Stimulated activated naive CD8-positive, alpha-beta T cell treated with anti-CD3 and anti-CD28 coated beads, Interleukin-15, amount 100 ng/mL, for 72 hours (primary cell): Measurements from ENCODE around the gene TUG1.
A peak's percentile ranks its signal among the peaks of the same experiment; 100 is the strongest.

Experiments
- ATAC-seq: fragments of 150-1000 bp; cut with Tn5 transposase; 2 replicates; pipeline ENCODE4 v1.10.0; 2021; ENCODE audit warnings: mild to moderate bottlenecking, moderate library complexity
- DNase-seq, 2 donors: peaks; one replicate each; pipeline ENCODE4 v3.0.0; 2021 to 2022
- H3K27ac Mint-ChIP-seq, 2 donors: one replicate each; pipeline ENCODE4 v1.8.0; 2022; ENCODE audit warnings: mild to moderate bottlenecking in 2 of 2, mixed read lengths in 2 of 2, moderate library complexity in 2 of 2
- H3K27me3 Mint-ChIP-seq: one replicate; pipeline ENCODE4 v1.8.0; 2022; ENCODE audit warnings: mixed read lengths
- H3K4me1 Mint-ChIP-seq: one replicate; pipeline ENCODE4 v1.8.0; 2022; ENCODE audit warnings: mild to moderate bottlenecking, mixed read lengths
- H3K4me3 Mint-ChIP-seq, 2 donors: one replicate each; pipeline ENCODE4 v1.8.0; 2022; ENCODE audit warnings: mild to moderate bottlenecking in 2 of 2, mixed read lengths in 2 of 2, moderate library complexity in 1 of 2
- H3K9me3 Mint-ChIP-seq, 2 donors: one replicate each; pipeline ENCODE4 v1.8.0; 2022; ENCODE audit warnings: mixed read lengths in 2 of 2

Gene TUG1

DNA sequence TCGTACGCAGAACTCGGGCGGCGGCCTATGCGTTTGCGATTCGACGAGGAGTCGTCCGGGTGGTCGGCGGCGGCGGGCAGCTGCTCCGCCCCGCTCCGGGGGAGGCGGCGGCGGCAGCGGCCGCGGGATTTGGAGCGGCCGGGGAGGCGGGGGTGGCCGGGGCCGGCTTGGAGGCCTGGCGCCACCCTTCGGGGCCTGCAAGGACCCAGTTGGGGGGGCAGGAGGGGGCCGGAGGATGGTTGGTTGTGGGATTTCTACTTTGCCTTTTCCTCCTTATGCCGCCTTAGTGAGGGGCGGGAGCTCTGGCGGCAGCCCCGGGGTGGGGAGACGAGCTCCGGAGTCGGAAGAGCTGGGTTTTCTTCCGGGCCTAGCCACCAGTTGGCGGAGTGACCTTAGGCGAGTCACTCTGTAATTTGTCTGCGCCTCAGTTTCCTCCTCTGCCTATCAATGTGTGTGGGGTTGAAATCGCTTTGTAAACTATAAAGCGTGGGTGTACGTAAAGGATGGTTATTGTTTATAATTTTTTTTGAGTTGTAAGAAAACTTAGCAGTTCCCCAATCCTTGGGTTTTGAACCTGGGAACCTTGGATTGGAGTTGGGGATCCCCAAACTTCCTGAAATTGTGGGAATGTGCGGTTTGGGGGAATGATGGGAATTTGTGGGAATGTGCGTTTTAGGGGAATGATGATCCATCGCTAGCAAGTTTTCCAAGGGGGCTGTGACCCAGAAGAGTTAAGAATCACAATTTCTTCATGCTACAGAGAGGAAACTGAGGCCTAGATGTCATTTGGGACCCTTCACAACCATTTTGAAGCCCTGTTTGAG is 679 bp downstream of the TUG1 start:
- Mint-ChIP-seq H3K27me3 (no peaks in the 10 kb centered on the region), H3K27ac (peak overlapping the region; percentile 93 to 98), H3K9me3 (peaks cover 30 to 35% of the 10 kb centered on the region in 2 donors), H3K4me1 (peaks cover 34% of the 10 kb centered on the region), H3K4me3 (peak overlapping the region; percentile 93 to 98)
- ATAC-seq (peak; percentile 21), DNase-seq (peak in 1 of 2 donors; percentile 59)

DNA sequence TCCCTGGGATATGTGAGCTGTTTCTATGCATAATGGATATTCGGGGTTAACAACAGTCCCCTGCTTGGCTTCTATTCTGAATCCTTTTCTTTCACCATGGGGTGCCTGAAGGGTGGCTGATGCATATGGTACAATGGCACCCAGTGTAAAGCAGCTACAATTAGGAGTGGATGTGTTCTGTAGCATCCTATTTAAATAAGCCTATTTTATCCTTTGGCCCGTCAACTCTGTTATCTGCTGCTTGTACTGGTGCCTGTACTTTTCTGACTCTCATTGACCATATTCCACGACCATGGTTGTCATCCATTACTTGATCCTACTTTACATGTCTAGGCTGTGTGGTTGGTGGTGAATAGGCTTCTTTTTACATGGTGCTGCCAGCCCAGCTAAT is 1.3 kb downstream of the TUG1 start:
- Mint-ChIP-seq H3K27ac (peak overlapping the region; percentile 93 to 98), H3K4me1 (peaks cover 34% of the 10 kb centered on the region), H3K9me3 (peaks cover 30 to 33% of the 10 kb centered on the region in 2 donors), H3K4me3 (peak overlapping the region; percentile 93 to 98), H3K27me3 (no peaks in the 10 kb centered on the region)
- DNase-seq (no peak), ATAC-seq (no peak)

DNA sequence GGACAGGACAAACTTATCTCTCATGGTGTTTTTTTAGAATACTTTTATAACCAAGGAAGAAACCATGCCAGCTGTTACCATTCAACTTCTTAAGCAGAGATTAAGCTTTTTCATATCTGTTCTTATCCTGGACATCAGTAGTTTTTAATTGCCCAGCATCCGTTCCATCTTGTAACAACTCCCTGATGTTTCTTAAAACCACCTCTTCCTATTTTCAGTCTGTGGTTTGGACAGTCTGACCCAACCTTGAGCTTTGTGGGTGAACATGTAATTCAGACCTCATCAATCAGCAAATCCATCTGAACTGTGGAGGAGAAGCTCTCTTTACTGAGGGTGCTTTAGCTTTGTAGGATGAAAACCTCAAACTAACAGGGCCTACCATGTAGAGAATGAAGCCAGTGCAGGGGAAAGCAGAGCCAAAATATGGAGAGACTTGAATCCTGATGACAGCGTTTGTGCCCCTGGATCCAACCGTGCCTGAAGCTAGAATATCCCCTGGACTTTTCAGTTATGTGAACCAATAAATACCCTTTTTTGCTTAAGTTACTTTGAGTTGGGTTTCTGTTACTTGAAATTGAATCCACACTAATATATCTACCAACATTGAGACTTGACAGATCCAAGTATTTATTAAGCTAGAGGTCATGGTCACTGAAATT is 9.4 kb downstream of the TUG1 start:
- Mint-ChIP-seq H3K27ac (no peak overlapping the region), H3K9me3 (peaks cover 45 to 76% of the 10 kb centered on the region in 2 donors), H3K27me3 (no peaks in the 10 kb centered on the region), H3K4me3 (no peak overlapping the region), H3K4me1 (no peaks in the 10 kb centered on the region)
- DNase-seq (no peak), ATAC-seq (no peak)

DNA sequence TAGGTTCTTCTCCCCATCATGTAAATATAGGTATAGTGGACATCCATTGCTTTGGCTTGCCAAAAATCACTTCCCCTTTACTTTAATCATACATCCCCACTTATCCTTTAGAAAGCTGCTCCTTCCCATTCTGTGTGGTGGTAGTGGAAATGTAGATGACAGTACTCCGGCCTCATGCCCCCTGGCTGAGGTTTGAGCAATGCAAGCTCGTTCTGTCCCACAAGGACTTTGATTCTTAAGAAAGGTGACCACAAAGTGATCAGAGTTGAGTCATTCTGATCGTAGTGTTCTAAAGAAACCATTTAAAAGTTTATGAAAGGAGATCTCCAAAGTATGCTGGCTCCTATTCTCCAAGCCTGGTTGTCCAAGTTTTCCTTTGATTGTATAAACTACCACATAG is 10.9 kb downstream of the TUG1 start:
- ATAC-seq (no peak), DNase-seq (no peak)
- Mint-ChIP-seq H3K4me3 (no peak overlapping the region), H3K4me1 (no peaks in the 10 kb centered on the region), H3K27ac (no peak overlapping the region), H3K9me3 (peaks cover 49 to 83% of the 10 kb centered on the region in 2 donors), H3K27me3 (no peaks in the 10 kb centered on the region)

DNA sequence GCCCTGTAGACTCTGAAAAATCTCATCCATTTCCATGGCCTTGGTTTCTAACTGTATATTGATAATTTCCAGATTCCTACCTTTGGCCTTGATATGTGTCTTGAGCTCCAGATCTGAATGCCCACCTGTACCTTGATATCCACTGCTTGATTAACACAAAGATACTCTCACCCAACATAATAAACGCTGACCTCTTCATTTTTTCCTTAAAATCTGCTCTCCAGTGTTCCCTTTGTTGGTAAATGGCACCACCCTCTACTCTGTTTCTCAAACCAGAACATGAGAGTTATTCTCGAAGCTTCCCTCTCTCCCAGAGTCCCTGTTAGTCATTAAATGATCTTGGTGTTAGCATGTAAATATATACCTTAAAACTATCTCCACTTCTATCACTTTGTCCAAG is 13.4 kb downstream of the TUG1 start:
- DNase-seq (no peak), ATAC-seq (no peak)
- H3K9me3 Mint-ChIP-seq: peaks cover 28 to 63% of the 10 kb centered on the region in 2 donors
- H3K27ac Mint-ChIP-seq: no peak overlapping the region
- H3K4me3 Mint-ChIP-seq: no peak overlapping the region
- H3K27me3 Mint-ChIP-seq: no peaks in the 10 kb centered on the region
- no peaks in the 10 kb centered on the region for H3K4me1 Mint-ChIP-seq

DNA sequence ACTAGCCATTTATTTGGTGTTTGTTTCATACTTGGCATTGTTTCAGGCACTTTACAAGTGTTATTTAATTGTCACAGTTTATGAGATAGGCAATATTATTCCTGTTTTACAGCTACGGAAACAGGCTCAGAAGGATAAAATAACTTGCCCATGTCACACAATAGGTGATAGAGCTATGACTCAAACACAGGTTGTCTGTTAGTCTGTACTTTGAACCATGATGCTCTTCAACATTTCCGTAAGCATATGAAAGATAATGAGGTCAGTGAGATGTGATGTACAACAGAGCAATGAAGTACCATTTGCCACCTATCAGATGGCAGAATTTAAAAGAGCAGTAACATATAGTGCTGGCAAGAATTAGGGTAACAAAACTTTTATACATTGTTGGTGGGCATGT is 15.3 kb downstream of the TUG1 start:
- DNase-seq (no peak), ATAC-seq (no peak)
- Mint-ChIP-seq H3K9me3 (peaks cover 21 to 53% of the 10 kb centered on the region in 2 donors), H3K4me3 (no peak overlapping the region), H3K27me3 (no peaks in the 10 kb centered on the region), H3K27ac (no peak overlapping the region), H3K4me1 (no peaks in the 10 kb centered on the region)

DNA sequence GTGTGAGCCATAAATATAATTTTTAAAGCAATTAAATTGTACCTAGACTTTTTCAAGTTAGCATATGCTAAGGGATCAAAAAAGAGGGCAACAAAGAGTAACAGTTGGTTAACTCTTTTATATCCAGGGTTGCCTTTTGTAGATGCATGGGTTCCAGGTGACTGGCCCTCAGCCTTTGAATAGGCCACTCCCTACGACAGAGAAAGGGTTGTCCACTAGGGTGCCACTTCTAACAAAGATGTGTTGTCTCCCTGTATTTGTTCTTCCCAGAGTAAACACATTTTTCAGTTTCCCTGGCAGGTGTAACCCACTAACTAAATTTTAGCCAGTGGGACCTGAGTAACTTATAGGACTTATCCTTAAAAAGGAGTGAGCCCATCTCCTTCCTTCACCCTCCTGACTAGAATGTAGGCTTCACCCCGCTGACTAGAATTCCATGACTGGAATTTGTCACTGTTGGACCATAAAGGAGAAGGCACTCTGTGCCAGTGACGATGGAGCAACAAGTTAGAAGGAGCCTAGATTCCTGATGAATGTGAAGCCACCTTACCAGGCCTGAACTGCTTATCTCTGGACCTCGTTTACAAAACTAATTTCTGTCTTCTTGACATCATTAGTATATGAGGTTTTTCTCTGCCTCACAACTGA is 16.6 kb downstream of the TUG1 start:
- H3K27ac Mint-ChIP-seq: no peak overlapping the region
- ATAC-seq: no peak
- H3K9me3 Mint-ChIP-seq: peaks cover 29 to 45% of the 10 kb centered on the region in 2 donors
- no peaks in the 10 kb centered on the region for H3K27me3 Mint-ChIP-seq
- no peak for DNase-seq
- H3K4me3 Mint-ChIP-seq: no peak overlapping the region
- H3K4me1 Mint-ChIP-seq: no peaks in the 10 kb centered on the region

DNA sequence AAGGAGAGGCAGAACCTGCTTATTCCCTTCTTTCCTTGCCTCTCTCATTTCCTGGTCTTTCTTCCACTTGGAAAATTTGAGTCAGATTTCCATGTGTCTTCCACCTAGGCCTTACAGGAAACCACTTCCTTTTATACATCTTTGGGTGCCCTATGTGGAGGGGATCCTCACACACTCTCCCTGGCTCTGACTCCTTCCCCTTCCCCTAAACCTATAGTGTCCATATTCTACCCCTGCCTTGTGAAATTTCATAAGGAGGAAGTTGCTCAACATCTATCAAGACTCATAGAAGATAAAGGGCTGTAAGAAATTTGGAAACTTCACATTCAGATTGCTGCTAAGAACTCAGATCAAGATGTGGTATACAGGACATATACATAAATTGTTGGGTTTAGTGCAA is 20.4 kb downstream of the TUG1 start:
- ATAC-seq: no peak
- Mint-ChIP-seq H3K27me3 (no peaks in the 10 kb centered on the region), H3K4me1 (no peaks in the 10 kb centered on the region), H3K9me3 (peaks cover 18 to 23% of the 10 kb centered on the region in 2 donors), H3K27ac (no peak overlapping the region), H3K4me3 (no peak overlapping the region)
- DNase-seq: no peak

DNA sequence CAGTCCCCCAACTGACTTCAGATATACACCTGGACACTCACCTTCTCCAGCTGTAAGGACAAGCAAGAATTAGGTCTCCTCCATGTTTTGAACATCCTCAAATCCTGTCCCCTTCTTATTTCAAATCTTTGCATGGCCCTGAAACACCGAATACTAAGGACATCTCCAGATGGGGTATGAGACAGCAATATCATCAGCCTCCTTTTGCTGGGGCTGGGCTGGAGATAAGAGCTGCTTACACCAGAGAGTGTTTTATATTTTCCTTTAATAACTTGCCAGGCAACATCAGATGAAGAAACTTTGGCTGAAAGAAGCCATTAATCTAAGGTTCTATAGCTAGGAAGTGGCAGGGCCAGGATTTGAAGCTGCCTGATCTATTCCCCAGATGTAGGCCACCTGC is 21.6 kb downstream of the TUG1 start:
- no peak for ATAC-seq
- Mint-ChIP-seq H3K4me1 (no peaks in the 10 kb centered on the region), H3K27me3 (no peaks in the 10 kb centered on the region), H3K27ac (no peak overlapping the region), H3K4me3 (no peak overlapping the region), H3K9me3 (peaks cover 12 to 19% of the 10 kb centered on the region in 2 donors)
- no peak for DNase-seq

DNA sequence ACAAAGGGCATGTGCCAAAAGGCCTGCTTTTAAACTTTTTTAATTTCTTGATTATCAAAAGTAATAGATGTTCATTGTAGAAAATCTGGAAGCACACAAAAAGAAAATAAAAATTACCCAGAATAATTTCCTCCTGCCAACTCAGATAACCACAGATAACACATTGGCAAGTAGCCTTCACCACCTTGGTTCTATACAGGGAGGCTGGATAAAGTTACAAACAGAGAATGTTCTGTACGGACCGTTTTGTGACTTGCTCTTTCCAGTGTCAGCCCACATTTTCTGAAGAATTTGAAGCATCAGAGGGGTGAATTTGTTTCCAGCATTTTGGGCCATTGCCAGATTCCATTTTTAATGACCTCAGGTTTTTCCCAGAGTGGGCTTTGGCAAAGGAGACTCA is 23.5 kb downstream of the TUG1 start:
- no peaks in the 10 kb centered on the region for H3K4me1 Mint-ChIP-seq
- H3K4me3 Mint-ChIP-seq: no peak overlapping the region
- H3K9me3 Mint-ChIP-seq: peaks cover 8 to 19% of the 10 kb centered on the region in 2 donors
- no peak overlapping the region for H3K27ac Mint-ChIP-seq
- no peaks in the 10 kb centered on the region for H3K27me3 Mint-ChIP-seq
- DNase-seq (no peak), ATAC-seq (no peak)

DNA sequence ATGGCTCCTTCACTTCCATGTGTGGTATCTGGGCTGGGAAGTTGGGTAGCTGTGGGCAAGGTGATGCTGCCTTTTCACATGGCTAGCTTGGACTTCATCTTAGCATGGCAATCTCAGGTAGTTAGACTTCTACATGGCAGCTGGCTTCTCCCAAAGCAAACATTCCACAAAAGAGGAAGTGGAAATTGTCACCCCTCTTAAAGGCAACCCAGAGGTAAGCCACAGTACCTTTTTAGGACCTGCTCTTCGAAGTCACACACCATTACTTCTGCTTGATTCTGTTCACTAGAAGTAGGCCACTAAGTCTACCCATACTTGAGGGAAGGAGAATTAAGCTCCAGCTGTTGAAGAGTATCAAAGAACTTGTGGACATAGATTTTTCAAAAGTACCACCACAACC is 25.9 kb downstream of the TUG1 start:
- Mint-ChIP-seq H3K4me3 (no peak overlapping the region), H3K27me3 (no peaks in the 10 kb centered on the region), H3K27ac (no peak overlapping the region), H3K4me1 (no peaks in the 10 kb centered on the region), H3K9me3 (peaks cover 0 to 13% of the 10 kb centered on the region in 2 donors)
- ATAC-seq (no peak), DNase-seq (no peak)

DNA sequence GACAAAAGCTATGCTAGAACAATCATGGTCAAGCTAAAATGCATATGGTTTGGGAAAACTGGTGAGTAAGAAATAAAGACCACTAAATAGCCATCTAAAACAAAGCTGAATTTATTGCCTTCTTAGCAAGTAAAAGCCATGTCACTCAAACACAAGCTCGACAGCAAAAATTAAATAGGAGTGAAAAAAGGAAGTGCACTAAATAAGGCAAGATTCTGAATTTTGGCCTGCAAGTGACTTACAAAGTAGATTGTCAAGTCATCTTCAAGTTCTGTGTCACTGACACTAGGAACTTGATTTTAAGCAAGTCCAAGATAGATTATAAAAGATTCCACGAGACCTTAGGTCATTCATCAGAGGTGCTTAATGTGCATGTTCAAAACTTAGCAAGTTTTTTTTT is 27.4 kb downstream of the TUG1 start:
- Mint-ChIP-seq H3K27me3 (no peaks in the 10 kb centered on the region), H3K9me3 (peaks cover 0 to 5% of the 10 kb centered on the region in 2 donors), H3K4me1 (no peaks in the 10 kb centered on the region), H3K27ac (no peak overlapping the region), H3K4me3 (no peak overlapping the region)
- DNase-seq: no peak
- ATAC-seq: no peak

DNA sequence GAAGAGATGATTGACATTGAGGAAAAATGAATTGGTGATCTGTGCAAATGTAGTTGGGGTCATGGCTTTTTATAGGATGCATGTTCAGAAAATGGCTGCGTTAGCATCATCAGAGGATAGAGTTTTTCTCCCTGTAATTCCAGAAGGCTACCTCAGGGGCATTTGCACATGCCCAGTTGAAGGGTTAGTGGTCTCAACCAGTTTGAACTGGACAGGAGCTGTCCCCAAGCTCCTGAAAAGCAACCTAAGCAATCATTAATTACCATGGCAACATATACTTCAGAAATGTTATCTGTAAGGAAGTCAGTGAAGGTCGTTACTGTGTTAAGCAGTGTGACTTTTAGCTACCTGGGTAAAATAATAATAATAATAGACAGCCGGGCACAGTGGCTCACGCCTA is 29.3 kb downstream of the TUG1 start:
- no peak overlapping the region for H3K27ac Mint-ChIP-seq
- no peaks in the 10 kb centered on the region for H3K4me1 Mint-ChIP-seq
- no peak for ATAC-seq
- no peaks in the 10 kb centered on the region for H3K9me3 Mint-ChIP-seq
- no peaks in the 10 kb centered on the region for H3K27me3 Mint-ChIP-seq
- DNase-seq: no peak
- no peak overlapping the region for H3K4me3 Mint-ChIP-seq

DNA sequence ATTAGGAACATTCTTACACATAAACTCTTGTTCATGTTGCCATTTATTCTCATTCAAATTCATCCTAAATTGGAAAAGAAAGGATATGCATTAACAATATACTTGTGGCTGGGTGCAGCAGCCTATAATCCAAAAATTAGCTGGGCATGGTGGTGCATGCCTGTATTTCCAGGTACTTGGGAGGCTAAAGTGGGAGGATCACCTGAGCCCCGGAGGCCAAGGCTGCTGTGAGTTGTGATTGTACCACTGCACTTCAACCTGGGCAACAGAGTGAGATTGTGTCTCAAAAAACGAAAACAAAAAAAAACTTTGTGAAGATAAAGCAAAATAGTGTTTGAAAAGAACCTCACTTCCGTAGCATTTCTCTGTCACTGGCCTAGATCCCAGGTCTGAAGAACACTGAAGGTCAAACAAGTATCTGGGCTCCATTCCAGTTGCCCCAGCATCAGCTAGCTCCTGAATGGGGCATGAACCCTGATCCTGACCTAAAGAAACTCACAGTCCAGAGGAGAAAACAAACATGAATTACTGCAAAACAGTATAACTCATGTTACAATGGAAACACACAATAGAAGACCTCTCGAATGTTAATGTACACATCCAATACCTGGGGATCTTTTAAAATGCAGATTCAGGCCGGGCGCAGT is 32.2 kb downstream of the TUG1 start:
- Mint-ChIP-seq H3K9me3 (no peaks in the 10 kb centered on the region), H3K27ac (no peak overlapping the region), H3K4me3 (no peak overlapping the region), H3K27me3 (no peaks in the 10 kb centered on the region), H3K4me1 (no peaks in the 10 kb centered on the region)
- DNase-seq (no peak), ATAC-seq (no peak)

DNA sequence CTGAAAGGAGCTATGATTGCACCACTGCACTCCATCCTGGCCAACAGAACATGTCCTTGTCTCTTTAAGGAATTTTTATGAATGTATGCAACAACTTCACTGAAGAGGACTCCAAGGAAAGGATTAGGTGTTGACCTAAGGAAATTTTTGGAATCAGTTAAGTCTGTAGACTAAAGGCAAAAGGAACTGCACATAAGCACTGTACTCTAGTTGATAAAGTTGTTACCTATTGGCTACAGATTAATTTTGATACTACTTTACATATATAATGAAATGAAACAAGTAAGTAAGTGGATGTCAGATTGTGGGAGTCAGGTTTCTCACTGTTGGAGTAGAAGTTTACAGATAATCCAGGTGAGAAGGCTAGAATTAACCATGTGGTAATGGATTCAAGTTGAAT is 36.5 kb downstream of the TUG1 start:
- DNase-seq (no peak), ATAC-seq (no peak)
- H3K9me3 Mint-ChIP-seq: peaks cover 4 to 13% of the 10 kb centered on the region in 2 donors
- H3K4me1 Mint-ChIP-seq: no peaks in the 10 kb centered on the region
- no peaks in the 10 kb centered on the region for H3K27me3 Mint-ChIP-seq
- H3K27ac Mint-ChIP-seq: no peak overlapping the region
- no peak overlapping the region for H3K4me3 Mint-ChIP-seq
